Measurements from ENCODE around the gene PMFBP1.

Gene PMFBP1

DNA sequence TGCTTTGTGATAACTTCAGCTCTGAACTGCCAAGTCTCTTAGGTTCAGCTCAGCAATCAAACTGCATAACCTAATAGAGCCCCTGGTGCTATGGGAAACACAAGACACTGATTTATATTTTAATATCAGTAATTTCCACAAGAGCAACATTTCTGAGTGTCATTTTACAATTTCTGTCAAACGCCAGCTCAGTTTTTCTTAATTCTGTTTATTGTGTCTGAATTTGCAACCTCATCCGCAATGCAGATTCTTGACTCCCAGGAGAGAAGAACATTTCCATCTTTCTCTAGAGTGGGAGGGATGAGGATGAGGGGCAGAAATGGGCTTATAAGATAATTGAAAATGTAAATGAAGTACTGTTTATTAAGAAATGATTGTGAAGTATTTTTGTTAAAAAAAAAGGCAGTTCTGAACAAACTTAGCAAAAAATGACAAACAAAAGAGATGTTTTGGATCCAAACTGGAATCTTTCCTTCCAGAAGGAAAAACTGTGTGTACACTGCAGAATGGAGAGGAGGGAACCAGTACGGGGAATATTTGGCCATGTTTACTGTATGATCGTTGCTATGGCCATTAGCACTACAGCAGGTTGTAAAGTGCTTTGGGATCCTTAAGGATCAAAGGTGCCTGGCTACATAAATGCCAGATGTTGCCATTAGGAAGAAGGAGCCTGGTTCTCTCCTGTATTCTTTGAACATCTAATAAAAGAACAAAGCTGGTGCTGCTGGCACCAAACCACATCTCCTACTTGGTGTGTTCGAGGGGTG is 7.4 kb upstream of the PMFBP1 start:
- no peak for DNase-seq

DNA sequence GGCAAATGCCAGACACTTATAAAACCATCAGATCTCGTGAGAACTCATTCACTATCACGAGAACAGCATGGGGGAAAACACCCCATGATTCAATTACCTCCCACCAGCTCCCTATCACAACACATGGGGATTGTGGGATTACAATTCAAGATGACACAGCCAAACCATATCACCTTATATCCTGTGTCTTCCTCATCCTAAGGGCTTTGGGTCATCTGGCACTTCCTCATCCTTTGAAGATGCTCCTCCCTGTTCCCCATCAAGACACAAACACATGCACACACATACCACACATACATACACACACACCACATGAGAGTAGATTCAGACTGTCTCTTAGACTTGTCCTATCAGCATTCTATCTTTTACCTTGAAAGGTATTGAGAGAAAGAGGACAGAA is 2.8 kb upstream of the PMFBP1 start:
- no peak for DNase-seq

DNA sequence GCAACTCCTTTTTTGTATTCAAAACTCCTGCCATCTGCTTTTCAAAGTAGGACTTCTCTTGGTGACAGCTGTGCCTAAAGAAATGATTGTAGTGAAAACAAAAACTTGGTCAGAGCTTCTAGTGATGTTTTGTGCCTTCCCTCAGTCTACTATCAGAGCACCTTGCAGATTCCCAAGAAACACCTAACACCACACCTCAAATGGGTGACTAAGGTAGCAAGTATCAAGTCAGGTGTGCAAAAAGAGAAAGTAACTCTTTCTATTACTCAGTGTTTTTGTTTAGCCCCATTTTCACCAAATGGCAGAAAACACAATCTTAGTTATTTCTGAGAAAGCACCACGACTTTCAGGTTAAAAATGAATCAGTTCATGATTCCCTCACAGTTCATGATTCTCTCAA is 2.0 kb upstream of the PMFBP1 start:
- DNase-seq, result no peak

DNA sequence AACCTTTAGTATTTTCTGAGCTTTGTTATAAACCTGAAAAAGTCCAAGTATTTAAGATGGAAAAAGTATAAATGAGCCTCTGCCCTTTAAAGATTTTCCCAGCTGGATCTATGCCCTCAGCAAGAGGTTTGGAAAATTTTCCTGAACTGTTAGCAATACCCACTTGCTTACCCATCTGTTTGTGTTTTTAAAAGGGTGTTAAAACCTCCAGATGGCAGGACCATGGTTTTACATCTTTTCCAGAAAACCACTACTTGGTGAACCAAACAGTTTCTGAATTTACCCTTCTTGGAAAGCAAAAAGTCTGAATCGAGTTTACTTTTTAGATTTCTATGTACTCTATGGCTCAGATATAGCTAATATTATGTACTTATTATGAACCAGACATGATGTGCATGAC is 719 bp downstream of the PMFBP1 start:
- no peak for DNase-seq

DNA sequence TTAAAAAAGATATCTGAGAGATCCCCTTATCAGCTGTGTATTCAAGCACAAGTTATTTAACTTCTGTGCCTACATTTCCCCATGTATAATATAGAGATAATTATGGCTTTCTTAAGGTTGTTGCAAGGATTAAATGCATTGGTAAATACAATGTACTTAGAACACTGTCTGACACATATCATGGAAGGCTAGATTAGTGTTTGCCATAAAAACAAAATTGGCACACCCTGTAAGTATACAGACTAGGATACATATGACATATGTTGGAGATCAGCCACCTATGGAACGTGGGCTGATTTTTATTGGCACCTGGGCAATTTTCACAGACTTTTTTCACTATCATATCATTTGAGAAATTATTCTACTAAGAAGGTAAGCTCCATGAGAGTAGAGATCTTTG is 2.2 kb downstream of the PMFBP1 start:
- DNase-seq, result no peak

DNA sequence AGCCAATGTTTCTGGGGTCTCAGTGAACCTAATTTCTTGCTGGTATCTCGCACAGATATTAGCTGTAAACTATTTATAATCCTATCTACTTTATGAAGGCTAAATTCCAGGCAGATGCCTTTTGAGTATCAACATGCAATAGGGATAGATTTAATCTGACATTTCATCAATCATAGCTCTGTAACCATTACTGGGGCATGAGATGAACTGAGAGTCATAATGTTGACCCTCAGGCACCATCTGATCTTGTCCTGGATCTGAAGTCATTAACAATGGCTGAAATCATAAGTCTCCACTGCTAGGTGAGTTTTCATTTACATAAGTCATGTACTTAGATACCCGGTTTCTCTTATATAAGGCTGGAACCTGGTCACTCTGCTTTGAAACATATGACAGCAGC is 3.6 kb downstream of the PMFBP1 start:
- DNase-seq, result no peak

DNA sequence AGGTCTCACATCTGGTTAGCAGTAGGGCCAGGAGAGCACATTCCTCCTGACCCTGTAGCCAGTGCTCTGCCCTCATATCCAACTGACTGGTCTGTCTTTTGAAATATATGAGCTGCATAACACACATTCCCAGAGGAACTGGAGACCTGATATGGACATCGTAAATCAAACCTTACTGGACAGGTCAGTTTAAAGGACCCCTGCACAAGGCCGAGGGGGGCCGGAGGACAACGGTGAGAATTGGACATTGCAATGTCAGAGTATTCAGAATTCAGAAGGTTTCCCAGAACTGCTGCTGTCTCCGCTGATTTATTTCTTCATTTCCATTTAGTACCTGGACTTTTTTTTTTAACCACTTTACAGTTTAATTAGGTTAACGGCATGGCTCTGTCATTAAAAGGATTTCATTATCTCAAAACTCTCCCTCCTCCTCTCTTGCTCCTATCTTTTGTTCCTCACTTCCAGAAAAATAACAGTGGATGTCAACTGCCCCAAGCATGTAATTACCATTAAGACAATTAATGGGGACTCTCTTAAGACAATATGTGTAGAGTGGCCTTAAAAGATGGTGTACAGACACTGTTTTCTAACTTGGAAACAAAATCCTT is 4.9 kb downstream of the PMFBP1 start:
- DNase-seq, result no peak

DNA sequence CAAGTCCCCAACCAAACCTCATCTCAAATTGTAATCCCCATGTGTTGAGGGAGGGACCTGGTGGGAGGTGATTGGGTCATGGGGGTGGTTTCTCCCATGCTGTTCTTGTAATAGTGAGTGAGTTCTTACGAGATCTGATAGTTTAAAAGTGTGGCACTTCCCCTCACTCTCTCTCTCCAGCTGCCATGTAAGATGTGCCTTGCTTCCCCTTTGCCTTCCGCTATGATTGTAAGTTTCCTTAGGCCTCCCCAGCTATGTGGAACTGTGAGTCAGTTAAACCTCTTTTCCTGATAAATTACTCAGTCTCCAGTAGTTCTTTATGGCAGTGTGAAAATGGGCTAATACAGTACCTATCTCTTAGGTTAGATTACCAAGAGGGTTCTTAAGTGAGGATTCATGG is 5.8 kb downstream of the PMFBP1 start:
- DNase-seq, result no peak

DNA sequence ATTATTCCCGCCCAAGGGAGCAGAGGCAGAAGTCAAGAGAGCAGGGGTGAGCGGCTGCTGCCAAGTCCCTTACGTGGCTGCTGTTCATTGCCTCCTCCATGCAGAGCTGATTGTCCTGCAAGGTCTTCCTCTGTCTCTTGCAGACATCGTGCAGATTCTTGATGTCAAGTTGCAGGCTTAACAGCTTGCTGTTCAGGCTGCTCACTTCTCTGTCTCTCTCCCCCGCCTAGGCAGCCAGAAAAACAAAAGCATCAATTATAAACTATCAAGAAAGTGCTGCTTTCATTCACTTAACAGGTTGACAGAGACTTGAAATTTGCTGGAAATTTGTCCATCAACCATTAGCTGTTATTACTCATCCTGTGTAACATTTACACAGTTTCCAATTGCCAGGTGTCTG is 7.3 kb downstream of the PMFBP1 start:
- no peak for DNase-seq

DNA sequence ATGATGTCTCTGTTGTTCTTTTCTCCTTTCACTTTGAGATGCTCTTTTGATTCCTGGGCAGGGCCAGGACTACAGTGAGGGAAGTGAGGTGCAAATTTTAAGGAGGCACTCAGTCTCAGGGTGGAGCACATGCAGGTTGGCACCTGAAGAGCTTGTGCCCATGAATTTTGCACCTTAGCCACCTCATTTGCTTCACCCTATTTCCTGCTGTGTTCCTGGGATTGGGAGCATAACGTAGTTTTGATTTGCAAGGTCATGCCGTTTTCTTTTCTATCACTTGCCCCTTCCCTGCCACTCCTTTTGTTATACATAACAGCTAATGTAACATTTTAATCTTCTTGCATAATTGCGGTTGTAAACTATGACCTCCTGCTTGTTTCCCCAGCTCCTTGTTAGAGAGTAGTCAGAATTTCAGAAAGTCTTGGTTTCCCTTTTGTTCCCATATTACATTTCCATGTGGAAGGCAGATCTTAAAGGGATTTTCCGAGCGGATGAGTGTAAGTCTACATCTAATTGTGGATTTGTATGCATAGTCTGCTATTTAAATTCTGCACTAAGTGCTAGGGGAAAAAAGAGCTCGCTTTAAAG is 9.8 kb downstream of the PMFBP1 start:
- no peak for DNase-seq

DNA sequence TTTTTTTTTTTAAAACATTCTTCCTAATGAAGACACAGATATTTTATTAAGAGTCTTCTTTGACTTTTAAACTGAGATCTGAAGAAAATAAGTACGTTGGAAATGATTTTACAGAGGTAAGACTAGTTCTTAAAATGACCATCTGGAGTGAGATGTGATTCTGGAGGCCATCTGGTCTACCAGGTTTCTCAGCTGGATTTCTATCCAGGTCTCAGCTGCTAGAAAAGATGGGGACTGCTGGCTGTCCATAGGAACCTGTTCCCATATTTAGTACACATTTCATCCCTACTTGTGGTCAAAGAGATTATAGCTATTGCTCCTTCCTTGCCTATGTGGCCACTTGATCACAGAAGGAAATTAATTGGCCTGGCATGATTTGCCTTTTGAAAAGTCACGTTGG is 12.2 kb downstream of the PMFBP1 start:
- DNase-seq, result no peak

DNA sequence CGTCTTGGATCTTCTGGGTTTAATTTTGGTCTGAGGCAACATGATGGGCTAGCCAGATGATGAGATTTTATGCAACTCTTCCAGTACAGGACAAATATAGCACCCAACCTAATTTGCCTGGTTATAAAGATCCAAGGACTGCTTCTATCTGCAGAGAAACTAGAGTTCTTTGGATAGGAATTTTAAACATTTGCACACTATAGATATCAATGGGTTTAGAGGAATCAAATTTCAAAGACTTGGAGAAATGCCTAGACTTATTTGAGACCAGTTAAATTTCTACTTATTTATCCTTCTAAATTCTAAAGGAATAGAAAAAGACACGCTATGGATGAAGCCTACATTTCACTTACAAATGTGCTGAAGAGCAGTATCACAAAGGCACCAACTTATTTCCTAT is 12.6 kb downstream of the PMFBP1 start:
- DNase-seq, result no peak

DNA sequence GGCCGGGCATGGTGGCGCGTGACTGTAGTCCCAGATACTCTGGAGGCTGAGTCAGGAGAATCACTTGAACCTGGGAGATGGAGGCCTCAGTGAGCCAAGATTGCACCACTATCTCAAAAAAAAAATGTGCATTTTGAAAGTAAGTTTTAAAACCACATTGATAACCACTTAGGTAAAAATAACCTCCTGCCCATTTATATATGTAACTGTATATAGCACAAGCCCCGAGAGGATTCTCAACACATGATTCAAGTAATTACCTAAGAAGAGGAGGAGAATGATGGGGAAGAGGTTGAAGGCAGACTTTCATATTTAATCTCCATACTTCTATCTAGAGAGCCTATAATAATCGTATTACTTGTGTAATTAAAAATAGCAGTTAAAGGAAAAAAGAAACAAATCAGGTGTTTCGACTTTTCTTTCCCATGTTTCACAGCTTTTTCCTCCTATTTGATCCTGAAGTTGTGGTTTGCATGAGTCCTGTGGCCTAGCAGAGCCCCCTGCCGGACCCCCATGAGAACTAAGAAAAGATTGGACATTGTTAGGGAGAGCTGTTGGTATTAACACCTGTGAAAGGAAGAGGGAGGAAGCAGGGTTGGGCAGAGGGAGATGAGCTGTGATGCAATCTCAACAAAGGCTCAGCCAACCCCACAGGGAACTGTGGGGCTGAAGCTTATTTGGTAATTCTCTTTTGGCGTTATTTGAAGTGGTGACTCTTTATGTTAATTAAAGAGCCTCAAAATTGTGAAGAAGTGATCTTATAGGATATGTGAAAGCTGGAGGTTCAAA is 22.1 kb downstream of the PMFBP1 start:
- no peak for DNase-seq

DNA sequence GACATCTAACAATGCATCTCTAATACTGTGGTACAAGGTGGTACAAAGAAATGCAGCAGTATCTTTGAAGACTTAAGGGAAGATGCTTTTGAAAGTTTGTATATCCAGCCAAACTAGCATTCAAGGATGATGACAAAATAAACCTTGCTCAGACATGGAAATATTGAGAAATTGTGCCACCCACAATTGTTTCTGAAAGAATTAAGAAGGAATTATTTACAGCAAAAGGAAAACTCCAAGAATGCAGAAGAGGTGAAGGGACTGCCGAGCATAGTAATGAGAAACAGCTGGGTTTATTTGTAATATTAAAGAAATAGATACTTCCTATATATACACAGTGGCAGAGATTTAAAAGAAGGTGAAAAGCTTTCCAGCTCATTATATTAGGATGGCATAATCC is 29.5 kb downstream of the PMFBP1 start:
- no peak for DNase-seq

DNA sequence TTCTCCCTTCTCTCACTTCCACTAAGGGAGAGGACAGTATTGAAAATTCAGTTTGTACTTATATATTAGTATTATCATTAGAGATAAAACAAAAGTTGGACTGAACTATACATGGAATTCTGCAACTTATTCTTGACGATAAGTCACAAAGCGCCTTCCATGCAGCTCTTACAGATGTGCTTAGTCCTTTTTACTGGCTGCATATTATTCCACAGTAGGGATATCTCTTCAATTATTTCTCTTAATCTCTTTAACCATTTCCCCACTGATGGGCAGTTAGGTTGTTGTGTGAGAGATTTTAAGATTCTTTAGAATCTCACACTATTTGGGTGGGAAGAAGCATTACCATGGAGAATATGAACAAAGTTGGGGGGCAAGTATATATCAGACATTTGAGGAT is 32.0 kb downstream of the PMFBP1 start:
- DNase-seq, result no peak

DNA sequence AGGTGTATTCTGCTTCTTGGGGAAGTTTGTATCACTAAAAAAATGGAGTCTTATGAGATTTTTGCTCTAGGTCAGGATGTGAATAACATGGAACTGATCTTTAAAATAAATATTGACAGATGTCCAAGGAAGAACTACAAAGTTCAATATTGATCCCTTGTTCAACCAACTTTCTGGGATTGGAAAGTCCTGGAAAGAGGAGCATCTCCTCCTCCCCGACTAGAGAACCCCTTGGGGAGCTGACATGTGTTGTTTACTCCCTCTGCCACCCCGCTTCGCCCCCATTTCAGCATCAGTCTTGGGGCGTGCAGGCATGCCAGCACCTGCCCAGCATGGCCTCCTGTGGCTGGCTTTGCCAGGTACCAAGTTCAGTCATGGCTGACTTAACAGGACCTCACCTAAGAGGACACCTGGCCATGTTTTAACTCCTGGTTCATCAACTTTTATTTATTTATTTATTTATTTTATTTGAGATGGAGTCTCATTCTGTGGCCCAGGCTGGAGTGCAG is 33.8 kb downstream of the PMFBP1 start:
- no peak for DNase-seq

DNA sequence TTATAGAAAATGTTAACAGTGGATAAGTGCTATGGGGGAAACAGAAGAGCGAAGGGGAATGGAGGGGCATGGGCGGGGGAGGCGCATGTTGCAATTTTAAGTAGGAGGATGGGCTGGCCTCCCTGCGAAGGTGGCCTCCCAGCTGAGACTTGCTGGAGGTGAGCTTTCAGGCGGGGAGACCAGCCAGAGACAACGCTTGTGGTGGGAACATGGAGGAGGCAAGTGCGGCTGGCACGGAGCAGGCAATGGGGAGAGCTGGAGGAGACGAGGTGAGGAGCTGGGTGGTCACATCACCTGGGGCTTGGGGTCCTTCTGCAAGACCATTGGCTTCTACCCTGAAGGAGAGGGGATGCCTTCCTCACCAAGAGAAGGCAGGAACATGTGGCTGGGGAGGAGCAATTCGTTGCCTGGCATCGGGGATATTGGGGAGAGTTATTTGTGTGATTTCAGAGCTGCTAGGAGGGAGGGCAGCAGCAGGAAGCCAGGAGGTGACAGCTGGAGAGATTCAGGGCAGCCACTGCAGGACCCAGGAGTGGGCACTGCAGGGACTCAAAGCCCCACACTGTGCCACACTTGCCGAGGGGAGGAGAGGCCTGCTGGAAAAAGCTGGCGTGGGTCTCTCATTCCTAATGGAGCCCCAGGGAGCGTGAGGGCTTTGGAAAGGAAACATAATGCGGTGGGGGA is 34.4 kb downstream of the PMFBP1 start:
- no peak for DNase-seq

DNA sequence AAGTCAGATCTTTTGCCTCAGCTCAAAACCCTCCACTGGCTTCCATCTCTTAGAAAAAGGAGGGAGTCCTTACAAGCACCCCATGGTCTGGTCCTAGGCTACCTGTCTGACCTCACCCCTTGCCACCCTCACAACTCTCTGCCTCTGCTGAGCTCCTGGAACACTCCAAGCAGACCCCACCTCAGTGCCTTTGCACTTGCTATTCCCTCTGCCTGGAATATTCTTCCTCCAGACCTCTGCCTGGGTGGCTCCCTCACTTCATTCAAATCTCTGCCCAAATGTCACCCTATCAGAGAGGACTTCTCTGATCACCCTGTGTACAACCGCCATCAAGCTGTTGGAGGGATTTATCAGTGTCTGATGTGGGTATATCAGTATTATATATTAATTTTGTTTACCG is 37.4 kb downstream of the PMFBP1 start:
- no peak for DNase-seq

DNA sequence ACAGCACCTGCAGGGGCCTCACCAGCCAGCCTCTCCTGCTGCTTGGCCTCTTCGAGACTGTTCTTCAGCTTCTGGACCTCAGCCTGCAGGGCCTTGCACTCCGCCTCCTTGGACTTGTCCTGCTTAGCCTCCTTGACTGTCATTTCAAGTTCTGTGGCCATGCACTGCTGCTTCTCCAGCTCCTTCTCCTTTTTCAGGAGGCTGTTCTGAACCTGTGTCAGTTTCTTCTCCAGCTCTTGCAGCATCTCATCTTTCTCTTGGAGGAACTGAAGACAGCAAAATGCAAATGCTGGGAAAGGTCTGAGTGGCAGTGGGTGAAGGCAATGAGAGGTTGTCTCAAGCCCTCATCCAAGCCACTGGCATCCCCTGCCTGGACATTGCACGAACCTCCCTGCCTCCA is 39.2 kb downstream of the PMFBP1 start:
- no peak for DNase-seq

DNA sequence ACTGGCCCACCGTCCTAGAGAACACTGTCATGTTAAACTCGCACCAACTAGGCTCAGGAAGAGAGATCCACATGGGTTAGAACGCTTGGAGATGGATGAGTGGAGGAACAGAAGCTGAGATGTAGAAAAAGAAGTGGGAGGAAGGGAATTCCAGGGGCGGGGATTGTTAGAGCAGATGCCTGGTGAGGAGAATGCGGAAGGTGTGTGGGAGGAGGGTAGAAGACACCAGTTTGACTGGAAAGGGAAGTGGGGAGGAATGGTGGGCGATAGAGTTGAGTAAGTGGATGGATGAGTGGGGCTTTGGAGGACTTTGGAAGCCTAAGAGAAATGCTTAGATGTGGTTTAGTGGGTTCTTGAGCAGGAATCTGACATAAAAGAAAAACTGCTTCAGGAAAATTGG is 40.9 kb downstream of the PMFBP1 start:
- no peak for DNase-seq

DNA sequence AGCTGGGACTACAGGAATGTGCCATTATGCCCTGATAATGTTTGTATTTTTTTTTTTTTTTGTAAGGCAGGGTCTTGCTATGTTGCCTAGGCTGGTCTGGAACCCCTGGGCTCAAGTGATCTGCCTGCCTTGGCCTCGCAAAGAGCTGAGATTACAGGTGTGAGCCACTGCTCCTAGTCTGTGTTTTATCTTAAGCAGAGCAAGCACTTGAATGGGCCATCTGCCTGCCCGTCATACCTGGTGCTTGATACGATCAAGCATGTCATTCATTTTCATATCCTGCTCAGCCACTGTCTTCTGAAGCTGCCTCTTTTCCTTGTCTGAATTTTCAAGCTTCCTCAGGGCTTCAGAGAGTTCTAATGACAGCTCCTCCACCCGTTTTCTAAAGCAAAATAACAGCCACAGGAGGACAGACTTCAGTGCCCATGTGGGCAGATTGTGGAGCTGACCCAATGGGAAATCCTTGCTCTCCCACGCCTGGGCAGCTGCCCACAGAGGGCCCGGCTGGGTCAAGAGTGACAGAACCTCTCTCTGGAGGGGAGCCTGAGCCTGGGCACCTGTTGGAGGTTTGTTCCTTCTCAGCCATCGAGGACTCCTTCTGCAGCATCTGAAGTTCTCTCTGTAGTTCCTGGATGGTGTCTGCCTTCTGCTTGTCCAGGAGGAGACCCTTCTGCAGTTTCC is 41.8 kb downstream of the PMFBP1 start:
- no peak for DNase-seq

DNA sequence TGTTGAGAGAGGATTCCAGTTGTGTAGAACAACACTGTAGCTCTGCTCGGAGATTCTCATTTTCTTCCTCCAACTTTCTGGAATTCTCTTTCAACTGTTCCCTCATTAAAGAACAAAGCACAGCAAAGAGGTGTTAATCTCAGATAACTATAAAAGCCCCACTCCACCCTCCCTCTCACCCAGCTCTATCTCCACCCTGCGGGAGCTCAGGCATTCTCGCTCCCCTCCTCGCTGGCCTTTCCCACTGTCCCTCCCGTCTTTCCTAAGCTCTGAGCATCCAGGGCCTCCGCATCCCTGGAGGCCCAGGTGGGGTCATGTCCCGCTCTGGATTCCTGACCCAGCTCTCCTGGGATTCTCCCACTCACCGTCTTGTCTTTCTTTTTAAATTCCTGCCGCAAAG is 43.3 kb downstream of the PMFBP1 start:
- DNase-seq, result no peak

DNA sequence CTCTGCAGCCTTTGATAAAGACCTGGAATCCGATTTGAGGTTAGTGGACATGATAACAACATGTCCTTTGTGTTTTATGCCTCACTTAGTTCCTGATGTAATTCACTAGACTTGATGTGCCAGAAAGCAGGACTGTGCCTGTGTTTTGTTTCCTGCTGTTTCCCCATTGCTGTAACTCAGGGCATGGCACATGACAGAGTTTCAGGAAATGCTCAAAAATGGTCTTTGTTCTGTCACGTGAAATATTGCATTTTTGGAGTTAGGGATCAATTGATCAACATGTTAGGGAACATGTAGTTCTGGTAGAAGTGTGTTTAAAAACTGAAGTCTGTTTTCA is 45.6 kb downstream of the PMFBP1 start:
- DNase-seq, result peak; percentile 65

All from eye (tissue), 1 donor.